COLO668 (cell line): Measurements from ENCODE around the gene ACSM2A.
"Not testable (repeated sequence)": the region's sequence is repeated elsewhere in the genome, so short reads cannot be mapped to it uniquely, and the experiment has no call there.

Source experiments
- DNase-seq: peaks from one replicate; lab custom pipeline; 2025; ENCODE audit not compliant: unreplicated experiment; lab: John Stamatoyannopoulos, UW

The ACSM2A gene

GRCh38 chr16:20446652-20447393 lies 4.5 kb upstream of the ACSM2A start:
- DNase-seq, result not testable (repeated sequence)

GRCh38 chr16:20453633-20454032 lies 2.3 kb downstream of the ACSM2A start:
- not testable (repeated sequence) for DNase-seq

GRCh38 chr16:20459227-20459626 lies 7.9 kb downstream of the ACSM2A start:
- DNase-seq, result not testable (repeated sequence)

GRCh38 chr16:20460313-20460712 lies 9.0 kb downstream of the ACSM2A start:
- not testable (repeated sequence) for DNase-seq

- DNase-seq, result not testable (repeated sequence)
Observed at GRCh38 chr16:20468954-20469353, 17.6 kb downstream of the ACSM2A start.

GRCh38 chr16:20469930-20470329 lies 18.6 kb downstream of the ACSM2A start:
- DNase-seq, result not testable (repeated sequence)

GRCh38 chr16:20470732-20471131 lies 19.4 kb downstream of the ACSM2A start:
- DNase-seq, result not testable (repeated sequence)

- DNase-seq, result not testable (repeated sequence)
Observed at GRCh38 chr16:20477188-20477744, 25.9 kb downstream of the ACSM2A start.

GRCh38 chr16:20483989-20484388 lies 32.7 kb downstream of the ACSM2A start:
- DNase-seq, result not testable (repeated sequence)

GRCh38 chr16:20484726-20485125 lies 33.4 kb downstream of the ACSM2A start:
- no peak for DNase-seq

- DNase-seq, result no peak
Observed at GRCh38 chr16:20485408-20485807, 34.1 kb downstream of the ACSM2A start.

GRCh38 chr16:20490994-20491393 lies 39.7 kb downstream of the ACSM2A start:
- DNase-seq, result not testable (repeated sequence)

- not testable (repeated sequence) for DNase-seq
Observed at GRCh38 chr16:20491448-20491847, 40.1 kb downstream of the ACSM2A start.

GRCh38 chr16:20504418-20504817 lies 53.1 kb downstream of the ACSM2A start:
- no peak for DNase-seq

GRCh38 chr16:20507280-20507679 lies 56.0 kb downstream of the ACSM2A start:
- no peak for DNase-seq

GRCh38 chr16:20510323-20510722 lies 59.0 kb downstream of the ACSM2A start:
- DNase-seq, result no peak

GRCh38 chr16:20515688-20516090 lies 64.4 kb downstream of the ACSM2A start:
- DNase-seq, result no peak

- DNase-seq, result no peak
Observed at GRCh38 chr16:20517149-20517548, 65.8 kb downstream of the ACSM2A start.

- DNase-seq, result no peak
Observed at GRCh38 chr16:20519231-20519630, 67.9 kb downstream of the ACSM2A start.

- no peak for DNase-seq
Observed at GRCh38 chr16:20520103-20520502, 68.8 kb downstream of the ACSM2A start.

GRCh38 chr16:20531795-20532194 lies 80.5 kb downstream of the ACSM2A start:
- not testable (repeated sequence) for DNase-seq

GRCh38 chr16:20532284-20532792 lies 81.0 kb downstream of the ACSM2A start:
- DNase-seq, result not testable (repeated sequence)
